NCI-H1092 (cell line): ENCODE data around the gene FOXP2.
"Not testable (repeated sequence)": the region's sequence is repeated elsewhere in the genome, so short reads cannot be mapped to it uniquely, and the experiment has no call there.

Source experiments
- DNase-seq: peaks from one replicate; lab custom pipeline; 2025; lab: John Stamatoyannopoulos, UW

The FOXP2 gene

GRCh38 chr7:114590298-114590697, 175.7 kb downstream of the FOXP2 start:
- no peak for DNase-seq

- DNase-seq = no peak
Measured at GRCh38 chr7:114598946-114599345, 184.3 kb downstream of the FOXP2 start.

GRCh38 chr7:114606100-114606499, 191.5 kb downstream of the FOXP2 start:
- DNase-seq = no peak

GRCh38 chr7:114608822-114609221, 194.2 kb downstream of the FOXP2 start:
- not testable (repeated sequence) for DNase-seq

- no peak for DNase-seq
Measured at GRCh38 chr7:114620208-114620607, 205.6 kb downstream of the FOXP2 start.

- DNase-seq = no peak
Measured at GRCh38 chr7:114622221-114622620, 207.6 kb downstream of the FOXP2 start.

GRCh38 chr7:114623146-114623545, 208.5 kb downstream of the FOXP2 start:
- DNase-seq = no peak

GRCh38 chr7:114627231-114627630, 212.6 kb downstream of the FOXP2 start:
- no peak for DNase-seq

- no peak for DNase-seq
Measured at GRCh38 chr7:114628362-114628761, 213.7 kb downstream of the FOXP2 start.

- DNase-seq = no peak
Measured at GRCh38 chr7:114629762-114630161, 215.1 kb downstream of the FOXP2 start.

- DNase-seq = no peak
Measured at GRCh38 chr7:114630201-114630990, 215.8 kb downstream of the FOXP2 start.

- no peak for DNase-seq
Measured at GRCh38 chr7:114631249-114631822, 216.7 kb downstream of the FOXP2 start.

- DNase-seq = no peak
Measured at GRCh38 chr7:114639451-114639850, 224.8 kb downstream of the FOXP2 start.

GRCh38 chr7:114644455-114644854, 229.8 kb downstream of the FOXP2 start:
- DNase-seq = no peak

- peak; percentile 21 for DNase-seq
Measured at GRCh38 chr7:114645451-114645850, 230.8 kb downstream of the FOXP2 start.

GRCh38 chr7:114647518-114647917, 232.9 kb downstream of the FOXP2 start:
- DNase-seq = no peak

GRCh38 chr7:114648117-114648516, 233.5 kb downstream of the FOXP2 start:
- no peak for DNase-seq

- DNase-seq = peak; percentile 56
Measured at GRCh38 chr7:114648680-114649079, 234.1 kb downstream of the FOXP2 start.

- no peak for DNase-seq
Measured at GRCh38 chr7:114649689-114650088, 235.1 kb downstream of the FOXP2 start.

- no peak for DNase-seq
Measured at GRCh38 chr7:114650491-114650890, 235.9 kb downstream of the FOXP2 start.

GRCh38 chr7:114652041-114652440, 237.4 kb downstream of the FOXP2 start:
- DNase-seq = peak; percentile 33

GRCh38 chr7:114653364-114654088, 238.9 kb downstream of the FOXP2 start:
- DNase-seq = peak; percentile 79

GRCh38 chr7:114656466-114656865, 241.9 kb downstream of the FOXP2 start:
- no peak for DNase-seq
